Measurements from ENCODE around the gene URM1. TPM values are rescaled to one million over a fixed set of nuclear protein-coding genes. Genes with fewer than 3 reads are reported as not detected.

The URM1 gene
- total RNA-seq, 1 experiment from 2014 or later: 45.4 TPM

GRCh38 chr9:128343855-128344254 is 27.3 kb upstream of the URM1 start:
- in situ Hi-C loops (cut with HindIII; ENCODE audit: low pct_unique_long_range_greater_than_20kb, low sequenced_read_pairs): no loop called here

GRCh38 chr9:128344931-128345605 is 26.1 kb upstream of the URM1 start:
- no peaks in the 10 kb centered on the region for H3K36me3 ChIP-seq (ENCODE audit: control insufficient read depth, insufficient read depth, low read length)
- no peak overlapping the region for H3K4me3 ChIP-seq (ENCODE audit: low read depth in 2 of 2, low read length in 2 of 2)
- no peak overlapping the region for H3K27ac ChIP-seq (ENCODE audit: low read length)
- no peak for ATAC-seq
- BruUV-seq (replicated peaks): no TSS peak
- no peaks in the 10 kb centered on the region for H3K9me3 ChIP-seq (ENCODE audit: control insufficient read depth, insufficient read depth, low read depth, low read length)
- intact Hi-C loops (cut with micrococcal nuclease; ENCODE audit: unreplicated experiment): loop anchor here (10.0 kb wide), 1 partner anchor 50 kb away; no protein-coding TSS in a partner anchor
- POLR2A ChIA-PET: no interaction called here
- H3K4me1 ChIP-seq (ENCODE audit: control insufficient read depth, insufficient read depth, low read length): no peaks in the 10 kb centered on the region
- H3K27me3 ChIP-seq (ENCODE audit: control insufficient read depth, insufficient read depth, low read length): no peaks in the 10 kb centered on the region
- no peak for TF ChIP-seq REST (IDR thresholded peaks at IDR 0.05; ENCODE audit: insufficient read depth in 1 of 2, low read depth in 2 of 2, low read length in 1 of 2)
- no peak for TF ChIP-seq TCF7L2 (IDR thresholded peaks at IDR 0.05; ENCODE audit: low read depth, low read length)
- no peak for TF ChIP-seq SIN3A (IDR thresholded peaks at IDR 0.05; ENCODE audit: borderline replicate concordance, insufficient read depth, low read depth, low read length)
- no peak for TF ChIP-seq CTCF (IDR thresholded peaks at IDR 0.05)
- no peak for TF ChIP-seq POLR2AphosphoS5 (IDR thresholded peaks at IDR 0.05; ENCODE audit: low read depth, low read length)
- CTCF ChIA-PET: no interaction called here
- in situ Hi-C loops (cut with HindIII; ENCODE audit: low pct_unique_long_range_greater_than_20kb, low sequenced_read_pairs): no loop called here
- no peak for DNase-seq (ENCODE audit: low read depth, low spot score)

More at GRCh38 chr9:128343855-128344254, 27.3 kb upstream of the URM1 start:
- ChIA-PET POLR2A (no interaction called here), CTCF (no interaction called here)
- no peaks in the 10 kb centered on the region for H3K9me3 ChIP-seq (ENCODE audit: control insufficient read depth, insufficient read depth, low read depth, low read length)
- TF ChIP-seq SIN3A (IDR thresholded peaks at IDR 0.05; ENCODE audit: borderline replicate concordance, insufficient read depth, low read depth, low read length) (no peak), CTCF (IDR thresholded peaks at IDR 0.05) (no peak)
- no peak for DNase-seq (ENCODE audit: low read depth, low spot score)
- no peaks in the 10 kb centered on the region for H3K4me1 ChIP-seq (ENCODE audit: control insufficient read depth, insufficient read depth, low read length)
- intact Hi-C loops (cut with micrococcal nuclease; ENCODE audit: unreplicated experiment): loop anchor here (10.0 kb wide), 1 partner anchor 49 kb away; no protein-coding TSS in a partner anchor
- no peak for ATAC-seq
- H3K27me3 ChIP-seq (ENCODE audit: control insufficient read depth, insufficient read depth, low read length): no peaks in the 10 kb centered on the region
- H3K36me3 ChIP-seq (ENCODE audit: control insufficient read depth, insufficient read depth, low read length): no peaks in the 10 kb centered on the region
- H3K4me3 ChIP-seq (ENCODE audit: low read depth in 2 of 2, low read length in 2 of 2): no peak overlapping the region
- H3K27ac ChIP-seq (ENCODE audit: low read length): no peak overlapping the region
- BruUV-seq (replicated peaks): no TSS peak

Data from Panc1 (cell line).